ENCODE data around the gene RASGRP3. TPM values are rescaled to one million over a fixed set of nuclear protein-coding genes. Genes with fewer than 3 reads are reported as not detected.

The RASGRP3 gene
- total RNA-seq, 1 donor from 2014 or later: 14.1 TPM

- intact Hi-C loops (cut with micrococcal nuclease): no loop called here
Measured at GRCh38 chr2:33561872-33562271, 85.4 kb downstream of the RASGRP3 start.

- intact Hi-C loops (cut with micrococcal nuclease): no loop called here
Measured at GRCh38 chr2:33570681-33571080, 94.2 kb downstream of the RASGRP3 start.

GRCh38 chr2:33573657-33574056, 97.2 kb downstream of the RASGRP3 start:
- intact Hi-C loops (cut with micrococcal nuclease): no loop called here

- intact Hi-C loops (cut with micrococcal nuclease): no loop called here
Measured at GRCh38 chr2:33577084-33577483, 100.6 kb downstream of the RASGRP3 start.

GRCh38 chr2:33577668-33578067, 101.2 kb downstream of the RASGRP3 start:
- intact Hi-C loops (cut with micrococcal nuclease): no loop called here

- intact Hi-C loops (cut with micrococcal nuclease): no loop called here
Measured at GRCh38 chr2:33579227-33579626, 102.8 kb downstream of the RASGRP3 start.

GRCh38 chr2:33581872-33582271, 105.4 kb downstream of the RASGRP3 start:
- intact Hi-C loops (cut with micrococcal nuclease): loop anchor here (2.0 to 10.0 kb wide), 5 partner anchors 185 to 955 kb away; partner anchors contain the start of genes LTBP1 and TTC27

- intact Hi-C loops (cut with micrococcal nuclease): loop anchor here (1.0 to 10.0 kb wide), 13 partner anchors 16 to 1029 kb away; partner anchors contain the start of genes FAM98A, LTBP1 and TTC27
Measured at GRCh38 chr2:33583194-33583938, 106.9 kb downstream of the RASGRP3 start.

- intact Hi-C loops (cut with micrococcal nuclease): loop anchor here (10.0 kb wide), 1 partner anchor 552 kb away; no protein-coding TSS in a partner anchor
Measured at GRCh38 chr2:33586766-33587165, 110.3 kb downstream of the RASGRP3 start.

GRCh38 chr2:33588232-33588631, 111.8 kb downstream of the RASGRP3 start:
- intact Hi-C loops (cut with micrococcal nuclease): loop anchor here (10.0 kb wide), 1 partner anchor 553 kb away; no protein-coding TSS in a partner anchor

- intact Hi-C loops (cut with micrococcal nuclease): loop anchor here (10.0 kb wide), 1 partner anchor 555 kb away; no protein-coding TSS in a partner anchor
Measured at GRCh38 chr2:33589444-33589843, 113.0 kb downstream of the RASGRP3 start.

GRCh38 chr2:33595385-33595784, 118.9 kb downstream of the RASGRP3 start:
- intact Hi-C loops (cut with micrococcal nuclease): loop anchor here (5.0 kb wide), 3 partner anchors 273 to 1583 kb away; partner anchors contain the start of gene MEMO1

GRCh38 chr2:33597026-33597425, 120.6 kb downstream of the RASGRP3 start:
- intact Hi-C loops (cut with micrococcal nuclease): loop anchor here (5.0 kb wide), 3 partner anchors 275 to 1585 kb away; partner anchors contain the start of gene MEMO1

GRCh38 chr2:33598561-33599174, 122.2 kb downstream of the RASGRP3 start:
- intact Hi-C loops (cut with micrococcal nuclease): loop anchor here (1.0 to 5.0 kb wide), 12 partner anchors 15 to 1586 kb away; partner anchors contain the start of genes LTBP1, MEMO1, RASGRP3 and SLC30A6

GRCh38 chr2:33599175-33599942, 122.9 kb downstream of the RASGRP3 start, which contains the start of gene FAM98A:
Gene FAM98A (minus strand): TSS chr2:33599299. CDS start chr2:33599221, 78 bp downstream.
- intact Hi-C loops (cut with micrococcal nuclease): loop anchor here (1.0 to 5.0 kb wide), 12 partner anchors 16 to 1587 kb away; partner anchors contain the start of genes LTBP1, MEMO1, RASGRP3 and SLC30A6

GRCh38 chr2:33599943-33600192, 123.4 kb downstream of the RASGRP3 start:
- intact Hi-C loops (cut with micrococcal nuclease): loop anchor here (1.0 to 5.0 kb wide), 12 partner anchors 17 to 1588 kb away; partner anchors contain the start of genes LTBP1, MEMO1, RASGRP3 and SLC30A6

- intact Hi-C loops (cut with micrococcal nuclease): no loop called here
Measured at GRCh38 chr2:33602201-33602830, 125.9 kb downstream of the RASGRP3 start.

GRCh38 chr2:33603416-33603815, 127.0 kb downstream of the RASGRP3 start:
- intact Hi-C loops (cut with micrococcal nuclease): no loop called here

- intact Hi-C loops (cut with micrococcal nuclease): no loop called here
Measured at GRCh38 chr2:33605056-33605455, 128.6 kb downstream of the RASGRP3 start.

GRCh38 chr2:33606100-33606499, 129.7 kb downstream of the RASGRP3 start:
- intact Hi-C loops (cut with micrococcal nuclease): no loop called here

- intact Hi-C loops (cut with micrococcal nuclease): no loop called here
Measured at GRCh38 chr2:33606622-33607021, 130.2 kb downstream of the RASGRP3 start.

All from T-helper 1 cell treated with Interleukin-12 subunit alpha and Interleukin-12 subunit beta and Interleukin-4 antibody, amounts not matched to agents 30 ng/mL and 1 ng/mL, for 36 hours (primary cell).